Smooth muscle cell (in vitro differentiated cells): ENCODE data around the gene RMND5A. TPM values are rescaled to one million over a fixed set of nuclear protein-coding genes. Genes with fewer than 3 reads are reported as not detected.

ENCODE experiments used
- DNase-seq: peaks from one replicate; lab custom pipeline; 2025; ENCODE audit not compliant: unreplicated experiment; lab: John Stamatoyannopoulos, UW
- H2AFZ ChIP-seq: fragments of 200-600 bp; sonication (generic); 2 replicates; pipeline ENCODE4 v1.6.0; 2016; ENCODE audit warnings: antibody characterized with exemption, low read depth, mild to moderate bottlenecking
- H3F3A ChIP-seq: fragments of 200-600 bp; sonication (generic); 2 replicates; pipeline ENCODE4 v1.6.0; 2017; ENCODE audit warnings: antibody characterized with exemption, low read depth
- H3K27ac ChIP-seq: fragments of 200-600 bp; sonication (generic); 2 replicates; pipeline ENCODE4 v1.5.1; 2016; ENCODE audit warnings: low read depth, mild to moderate bottlenecking
- H3K27me3 ChIP-seq: fragments of 200-600 bp; sonication (generic); 2 replicates; pipeline ENCODE4 v1.6.1; 2016; ENCODE audit warnings: low read depth, mild to moderate bottlenecking
- H3K36me3 ChIP-seq: fragments of 200-600 bp; sonication (generic); 2 replicates; pipeline ENCODE4 v1.5.1; 2016; ENCODE audit warnings: low read depth
- H3K4me1 ChIP-seq: fragments of 200-600 bp; sonication (generic); 2 replicates; pipeline ENCODE4 v1.5.1; 2016; ENCODE audit warnings: low read depth
- H3K4me2 ChIP-seq: fragments of 200-600 bp; sonication (generic); 2 replicates; pipeline ENCODE4 v1.6.0; 2016; ENCODE audit warnings: mild to moderate bottlenecking
- H3K4me3 ChIP-seq: fragments of 200-600 bp; sonication (generic); 2 replicates; pipeline ENCODE4 v1.5.1; 2016; ENCODE audit warnings: mild to moderate bottlenecking
- H3K79me2 ChIP-seq: fragments of 200-600 bp; sonication (generic); 2 replicates; pipeline ENCODE4 v1.6.0; 2016; ENCODE audit warnings: low read depth, mild to moderate bottlenecking
- H3K9ac ChIP-seq: fragments of 200-600 bp; sonication (generic); 2 replicates; pipeline ENCODE4 v1.6.0; 2016; ENCODE audit warnings: low read depth
- H3K9me3 ChIP-seq: fragments of 200-600 bp; sonication (generic); replicated peaks from 2 replicates; pipeline ENCODE4 v1.5.1; 2016; ENCODE audit warnings: low read depth
- H4K20me1 ChIP-seq: fragments of 200-600 bp; sonication (generic); 2 replicates; pipeline ENCODE4 v1.6.0; 2016; ENCODE audit warnings: low read depth
- CTCF ChIP-seq: fragments of 200-600 bp; sonication (generic); IDR thresholded peaks from 2 replicates; pipeline ENCODE4 v1.5.1; 2017; ENCODE audit warnings: borderline replicate concordance, mild to moderate bottlenecking, antibody characterized with exemption; ENCODE audit not compliant: insufficient read depth, poor library complexity, severe bottlenecking
- WGBS: methylation state at CpG from one replicate; pipeline ENCODE4 v1.1.7; 2016; ENCODE audit warnings: low lambda C conversion rate; 5-methylcytosine and 5-hydroxymethylcytosine counted together
- polyA plus RNA-seq: library from polyadenylated mRNA; unstranded; fragments of >200 nt; fragmentation: Nextera tagmentation; extraction: Ambion mirVana; gene quantifications from 2 replicates; pipeline ENCODE4 v1.2.1, GENCODE V29; 2016
- total RNA-seq: library from RNA; depleted of rRNA; stranded (reverse); fragments of >200 nt; gene quantifications from 2 replicates; pipeline ENCODE4 v1.2.3, GENCODE V29; 2014

Gene RMND5A
- total and polyA plus RNA-seq, 2 experiments from 2014 or later: 6.0 to 26.8 TPM

GRCh38 chr2:86825036-86825692, 105.1 kb downstream of the RMND5A start:
- Histone ChIP-seq H3K4me1 (no peaks in the 10 kb centered on the region), H2AFZ (no peak overlapping the region), H3K9me3 (peaks cover 6% of the 10 kb centered on the region), H3K27me3 (no peaks in the 10 kb centered on the region), H3K79me2 (no peaks in the 10 kb centered on the region), H3K9ac (no peak overlapping the region), H3K4me3 (no peak overlapping the region), H3F3A (no peaks in the 10 kb centered on the region), H3K36me3 (no peaks in the 10 kb centered on the region), H3K27ac (no peak overlapping the region), H3K4me2 (no peak overlapping the region), H4K20me1 (no peaks in the 10 kb centered on the region)
- WGBS: 96% methylated on average over 8 of the region's 11 CpGs
- DNase-seq: no peak
- no peak for TF ChIP-seq CTCF

- H3K9me3 ChIP-seq: peaks cover 6% of the 10 kb centered on the region
- no peaks in the 10 kb centered on the region for H3K36me3 ChIP-seq
- H3K9ac ChIP-seq: no peak overlapping the region
- no peak overlapping the region for H3K4me2 ChIP-seq
- no peaks in the 10 kb centered on the region for H3F3A ChIP-seq
- WGBS: 95% methylated on average over 16 of the region's 16 CpGs
- DNase-seq: no peak
- no peak overlapping the region for H3K4me3 ChIP-seq
- no peak overlapping the region for H2AFZ ChIP-seq
- no peaks in the 10 kb centered on the region for H3K27me3 ChIP-seq
- H3K27ac ChIP-seq: no peak overlapping the region
- no peaks in the 10 kb centered on the region for H3K4me1 ChIP-seq
- no peaks in the 10 kb centered on the region for H3K79me2 ChIP-seq
- TF ChIP-seq CTCF: no peak
- H4K20me1 ChIP-seq: no peaks in the 10 kb centered on the region
These were observed 105.7 kb downstream of the RMND5A start for GRCh38 chr2:86825693-86826381.

GRCh38 chr2:86826951-86827350, 106.9 kb downstream of the RMND5A start:
- H3K4me2 ChIP-seq: no peak overlapping the region
- H3K27me3 ChIP-seq: no peaks in the 10 kb centered on the region
- no peak overlapping the region for H3K9ac ChIP-seq
- no peaks in the 10 kb centered on the region for H3K79me2 ChIP-seq
- no peak for TF ChIP-seq CTCF
- no peaks in the 10 kb centered on the region for H3F3A ChIP-seq
- 89% methylated on average over 4 of the region's 4 CpGs for WGBS
- no peak overlapping the region for H3K4me3 ChIP-seq
- H3K9me3 ChIP-seq: peaks cover 6% of the 10 kb centered on the region
- H2AFZ ChIP-seq: no peak overlapping the region
- no peak overlapping the region for H3K27ac ChIP-seq
- H3K36me3 ChIP-seq: no peaks in the 10 kb centered on the region
- no peak for DNase-seq
- H3K4me1 ChIP-seq: no peaks in the 10 kb centered on the region
- no peaks in the 10 kb centered on the region for H4K20me1 ChIP-seq

Other genes with a start within 250 kb of the RMND5A start
- gene CHMP3, start 156.8 kb upstream of the RMND5A start, total RNA-seq: 41.5 and 57.7 TPM in 2 replicates
- gene CHMP3, start 156.8 kb upstream of the RMND5A start, polyA plus RNA-seq: 42.9 and 48.9 TPM in 2 replicates
- 21.5 and 25.7 TPM in 2 replicates for gene RNF103, start 96.4 kb upstream of the RMND5A start, total RNA-seq
- gene RNF103, start 96.4 kb upstream of the RMND5A start, polyA plus RNA-seq: 14.1 and 14.8 TPM in 2 replicates
- gene CD8A, start 70.6 kb downstream of the RMND5A start, total RNA-seq: not detected in 2 replicates
- gene CD8A, start 70.6 kb downstream of the RMND5A start, polyA plus RNA-seq: 0.40 TPM in 1 of 2 replicates, not detected in the other
- gene CD8B, start 141.6 kb downstream of the RMND5A start, total RNA-seq: not detected in 2 replicates
- not detected in 2 replicates for gene CD8B, start 141.6 kb downstream of the RMND5A start, polyA plus RNA-seq
- 13.8 and 18.4 TPM in 2 replicates for gene RGPD1, start 221.8 kb downstream of the RMND5A start, total RNA-seq
- gene RGPD1, start 221.8 kb downstream of the RMND5A start, polyA plus RNA-seq: 0.54 and 1.1 TPM in 2 replicates